ENCODE measurements around the gene METAP1.
"Not testable (repeated sequence)": the region's sequence is repeated elsewhere in the genome, so short reads cannot be mapped to it uniquely, and the experiment has no call there.

Gene METAP1

GRCh38 chr4:98998551-98998950 is 3.0 kb downstream of the METAP1 start:
- no peak for DNase-seq

DNA sequence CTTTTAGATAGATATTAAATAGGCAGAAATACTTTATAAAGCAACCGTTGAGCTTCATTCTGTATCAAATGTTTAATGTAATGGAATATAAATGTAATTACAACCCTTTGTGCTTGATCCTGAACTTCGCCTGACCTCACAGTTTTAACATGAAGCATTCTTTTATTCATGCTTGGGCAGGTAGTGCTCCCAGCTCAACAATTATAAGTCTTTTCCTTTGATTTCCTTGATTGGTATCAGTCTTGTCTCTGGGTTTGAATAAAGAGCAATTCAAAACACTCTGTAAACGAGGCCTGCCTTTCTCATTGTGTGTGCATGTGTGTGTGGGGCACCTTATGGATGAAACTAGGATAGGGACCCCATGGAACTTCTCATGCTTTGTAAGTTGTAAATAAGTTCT is 6.8 kb downstream of the METAP1 start:
- no peak for DNase-seq

GRCh38 chr4:99008051-99008450 is 12.5 kb downstream of the METAP1 start:
- DNase-seq = no peak

DNA sequence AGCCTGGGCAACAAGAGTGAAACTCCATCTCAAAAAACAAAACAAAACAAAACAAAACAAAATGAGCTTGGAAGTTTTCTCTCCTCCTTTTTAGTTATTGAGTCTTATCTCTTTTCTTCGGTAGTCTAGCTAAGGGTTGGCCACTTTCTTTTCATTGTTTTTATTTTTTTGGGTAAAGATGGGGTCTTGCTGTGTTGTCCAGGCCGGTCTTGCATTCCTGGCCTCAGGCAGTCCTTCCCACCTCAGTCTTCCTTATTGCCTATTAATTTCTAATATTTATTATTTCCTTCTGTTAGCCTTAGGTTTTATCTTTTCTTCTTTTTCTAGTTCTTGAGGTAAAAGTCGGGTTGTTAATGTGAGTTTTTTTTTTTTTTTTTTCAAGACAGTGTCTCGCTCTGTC is 16.4 kb downstream of the METAP1 start:
- DNase-seq = no peak

- DNase-seq = no peak
These were observed 17.9 kb downstream of the METAP1 start for GRCh38 chr4:99013402-99013843.

GRCh38 chr4:99013884-99014523 is 18.5 kb downstream of the METAP1 start:
- no peak for DNase-seq

- DNase-seq = no peak
These were observed 25.9 kb downstream of the METAP1 start for GRCh38 chr4:99021386-99021785.

DNA sequence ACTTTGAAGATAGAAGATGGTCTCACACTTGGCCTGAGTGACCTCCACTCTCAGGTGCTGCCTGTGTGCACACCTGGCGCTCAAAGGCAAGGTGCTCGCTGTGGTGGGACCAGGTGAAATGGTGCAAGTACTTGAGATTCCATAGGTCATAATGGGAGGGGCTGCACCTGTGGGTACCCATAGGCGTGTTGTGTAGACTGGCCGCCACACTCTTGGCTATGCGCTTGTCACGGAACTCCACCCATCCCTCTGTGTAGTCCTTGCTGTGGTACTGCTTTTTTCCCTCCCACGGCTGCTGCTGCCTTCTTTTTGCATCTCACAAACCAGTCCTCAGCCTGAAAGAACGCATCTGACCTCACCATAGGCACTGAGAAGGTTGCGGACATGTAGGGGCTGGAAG is 27.0 kb downstream of the METAP1 start:
- DNase-seq = no peak

- DNase-seq = not testable (repeated sequence)
These were observed 28.3 kb downstream of the METAP1 start for GRCh38 chr4:99023800-99024251.

GRCh38 chr4:99024481-99025275 is 29.2 kb downstream of the METAP1 start:
- DNase-seq = no peak

DNA sequence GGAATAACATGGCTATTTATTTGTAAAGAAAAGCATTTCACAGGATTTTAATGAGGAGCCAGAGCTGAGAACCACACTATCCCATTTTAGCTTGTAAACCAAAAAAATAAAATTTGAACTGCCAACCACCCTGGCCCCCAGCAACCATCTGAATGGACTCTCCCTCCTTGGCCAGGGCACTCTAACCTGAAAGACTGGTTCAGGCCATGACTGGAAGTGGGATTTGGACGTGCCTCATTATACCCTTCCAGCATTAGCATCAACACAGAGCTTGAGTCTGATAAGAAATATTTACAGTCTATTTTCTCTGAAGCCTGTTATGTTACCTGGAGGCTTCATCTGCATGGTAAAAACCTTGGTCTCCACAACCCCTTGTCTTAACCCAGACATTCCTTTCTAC is 30.0 kb downstream of the METAP1 start:
- DNase-seq = no peak

DNA sequence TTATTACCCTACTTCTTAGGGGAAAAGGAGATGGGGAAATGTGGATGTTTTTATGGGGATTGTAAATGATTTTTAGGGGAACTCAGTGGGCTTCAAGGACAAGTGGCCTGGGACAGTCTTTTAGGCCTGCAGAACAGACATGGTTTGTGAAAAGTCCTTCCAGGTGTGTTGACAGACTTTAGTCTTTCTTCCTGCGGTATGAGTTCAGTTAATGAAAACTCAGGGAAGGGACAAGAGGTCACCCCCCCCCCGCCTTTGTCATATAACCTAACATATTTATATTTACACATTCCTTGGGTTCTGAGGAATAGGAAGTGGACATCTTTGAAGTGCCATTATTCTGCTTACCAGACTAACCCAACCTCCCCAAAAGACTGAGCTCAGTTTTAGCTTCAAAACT is 31.8 kb downstream of the METAP1 start:
- DNase-seq = no peak

DNA sequence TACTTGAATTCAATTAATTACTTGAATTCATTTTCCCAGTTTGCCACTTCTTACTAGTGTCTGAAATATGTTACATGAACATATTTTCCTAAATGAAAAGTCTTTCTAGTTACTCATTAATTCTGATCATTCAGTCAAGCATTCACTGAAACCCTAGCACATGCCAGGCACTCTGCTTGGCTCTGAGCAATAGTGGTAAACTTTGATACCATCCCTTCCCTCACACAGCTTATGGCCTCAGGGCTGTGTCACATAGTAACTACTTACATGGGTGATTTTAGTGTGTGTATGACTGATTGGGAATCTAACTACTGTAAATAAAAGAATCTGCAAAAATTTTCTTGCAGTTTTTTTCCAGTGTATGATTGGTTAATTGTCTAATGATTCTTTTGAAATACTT is 32.7 kb downstream of the METAP1 start:
- no peak for DNase-seq

DNA sequence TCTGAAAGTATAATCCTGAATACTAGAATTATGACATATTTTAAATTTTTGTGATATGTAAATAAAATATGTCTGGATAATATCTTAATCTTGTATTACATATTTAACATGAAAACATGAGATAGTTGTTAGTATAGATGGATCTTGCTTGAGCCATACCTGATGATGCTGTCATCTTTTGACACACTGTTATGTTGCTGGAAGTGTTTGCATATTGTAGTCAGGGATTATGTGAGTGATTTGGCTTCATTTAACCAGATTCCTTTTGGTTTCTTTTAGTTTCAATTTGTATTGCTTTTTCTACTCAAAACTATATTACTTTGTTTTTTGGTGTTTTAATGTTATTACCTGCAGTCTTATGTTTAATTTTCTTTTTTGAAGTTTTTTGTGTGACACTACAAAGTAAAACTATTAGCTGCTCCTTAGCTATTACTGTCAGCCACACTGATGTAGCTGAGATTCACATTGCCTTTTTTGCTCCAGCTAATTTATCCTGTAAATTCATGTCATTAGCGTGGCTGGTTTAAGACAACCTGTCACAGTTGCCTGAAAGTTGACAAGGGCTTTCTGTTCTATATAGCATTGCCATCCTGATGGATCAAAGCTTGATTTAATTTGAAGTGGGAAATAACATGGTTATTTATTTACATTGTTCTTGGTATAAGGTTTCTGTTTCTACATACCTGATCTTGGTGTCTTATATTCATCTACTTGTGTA is 33.7 kb downstream of the METAP1 start:
- no peak for DNase-seq

DNA sequence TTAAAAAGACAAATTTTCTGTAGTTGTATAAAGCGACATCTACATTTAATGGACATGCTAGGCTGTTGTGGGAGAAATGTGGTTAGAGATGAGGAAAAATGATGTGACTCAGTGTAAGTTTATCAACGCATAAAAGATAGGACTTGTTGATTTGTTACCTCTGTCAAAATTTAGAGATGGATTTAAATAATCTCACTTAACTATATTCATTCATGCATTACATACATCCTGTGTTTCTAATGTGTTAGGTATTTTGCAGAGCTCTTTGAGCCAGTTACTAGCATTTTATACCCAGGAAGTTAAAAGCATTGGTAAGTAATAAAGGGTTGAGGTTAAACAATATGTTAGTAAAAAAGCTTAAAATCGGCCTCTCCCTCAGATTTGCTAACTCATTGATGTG is 34.3 kb downstream of the METAP1 start:
- no peak for DNase-seq

GRCh38 chr4:99033956-99034355 is 38.4 kb downstream of the METAP1 start:
- DNase-seq = no peak

GRCh38 chr4:99038213-99038612 is 42.7 kb downstream of the METAP1 start:
- no peak for DNase-seq

DNA sequence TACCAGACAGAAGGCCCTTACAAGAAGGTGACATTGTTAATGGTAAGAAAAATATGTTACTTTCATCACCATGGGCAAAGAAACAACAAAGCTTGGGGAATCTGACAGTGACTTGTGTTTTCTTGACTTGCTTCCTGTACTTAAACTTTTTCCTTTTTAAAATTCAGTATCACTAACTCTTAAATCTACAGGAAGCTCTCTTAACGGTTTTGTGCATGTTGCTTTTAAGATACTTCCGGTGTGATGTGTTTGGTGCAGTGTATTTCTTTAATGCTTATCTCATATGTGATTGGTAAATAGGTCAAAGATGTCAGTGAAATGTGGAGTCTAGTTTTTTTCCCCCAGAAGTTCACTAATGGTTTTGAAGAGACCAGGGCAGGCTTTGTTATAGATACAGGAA is 47.8 kb downstream of the METAP1 start:
- no peak for DNase-seq

GRCh38 chr4:99047710-99048109 is 52.2 kb downstream of the METAP1 start:
- DNase-seq = no peak

GRCh38 chr4:99052902-99053301 is 57.4 kb downstream of the METAP1 start:
- no peak for DNase-seq

GRCh38 chr4:99054428-99054994 is 59.0 kb downstream of the METAP1 start:
- no peak for DNase-seq

DNA sequence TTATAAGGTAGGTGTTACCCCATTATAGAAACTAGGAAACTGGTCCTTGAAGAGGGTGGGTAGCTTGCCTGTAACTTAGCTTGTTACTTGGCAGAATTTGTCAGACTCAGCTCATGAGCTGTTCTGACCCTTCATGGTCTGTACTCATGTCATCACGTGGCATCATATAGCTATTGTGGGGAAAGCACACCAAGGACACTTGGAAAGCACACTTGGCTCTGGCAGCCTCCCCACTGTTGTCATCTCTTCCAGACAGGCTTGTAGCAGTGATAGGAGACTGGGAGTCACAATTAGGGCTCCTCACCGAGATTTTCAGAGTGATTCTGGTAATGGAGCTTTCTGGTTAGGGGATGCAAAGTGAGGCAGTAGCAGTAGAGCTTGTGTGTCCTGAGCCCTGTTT is 62.7 kb downstream of the METAP1 start:
- no peak for DNase-seq

DNA sequence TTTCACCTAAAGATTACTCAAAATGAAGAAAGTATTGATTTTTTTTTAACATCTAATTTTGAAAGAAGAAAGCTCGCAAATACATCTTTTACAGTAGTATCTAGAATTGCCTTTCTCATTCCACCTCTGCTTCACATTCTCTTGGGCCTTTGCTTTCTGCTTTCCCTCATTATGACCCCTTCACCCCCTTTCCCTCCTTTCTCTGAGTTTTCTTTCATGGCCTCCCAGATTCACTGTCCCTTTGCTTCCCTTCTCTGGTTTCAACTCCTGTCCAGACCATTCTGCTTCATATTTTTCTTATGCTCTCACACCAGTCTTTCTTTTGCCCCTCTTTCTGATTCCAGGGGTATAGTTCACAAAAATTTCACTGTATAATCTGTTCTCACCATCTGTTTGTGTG is 64.0 kb downstream of the METAP1 start:
- DNase-seq = no peak
